Testis (tissue), 3 donors: ENCODE data around the gene PARP14. TPM values are rescaled to one million over a fixed set of nuclear protein-coding genes. Genes with fewer than 3 reads are reported as not detected.
"Not testable (repeated sequence)": the region's sequence is repeated elsewhere in the genome, so short reads cannot be mapped to it uniquely, and the experiment has no call there.

Experiments used
- DNase-seq: peaks from one replicate; pipeline ENCODE4 v3.0.0-alpha.2; 2019
- H3K27ac ChIP-seq, 2 donors: fragments of 200-600 bp; sonication (generic); one replicate each; pipeline ENCODE4 v1.5.1; 2019
- H3K27me3 ChIP-seq: fragments of 200-600 bp; sonication (generic); one replicate; pipeline ENCODE4 v1.5.1; 2019
- H3K36me3 ChIP-seq: fragments of 200-600 bp; sonication (generic); one replicate; pipeline ENCODE4 v1.5.1; 2017; ENCODE audit warnings: low read depth; ENCODE audit errors: missing control alignments
- H3K4me1 ChIP-seq: fragments of 200-600 bp; sonication (generic); one replicate; pipeline ENCODE4 v1.5.1; 2019
- H3K4me3 ChIP-seq, 2 donors: fragments of 200-600 bp; sonication (generic); one replicate each; pipeline ENCODE4 v1.5.1; 2017 to 2019
- H3K9me3 ChIP-seq: fragments of 200-600 bp; sonication (generic); one replicate; pipeline ENCODE4 v1.5.1; 2017
- POLR2A ChIP-seq: fragments of 450-650 bp; IDR thresholded peaks from one replicate; pipeline ENCODE4 v1.6.1; 2017; ENCODE audit warnings: antibody characterized with exemption, mild to moderate bottlenecking, moderate library complexity
- WGBS, 2 donors: methylation state at CpG; one replicate each; pipeline ENCODE4 v1.1.5; 2018; 5-methylcytosine and 5-hydroxymethylcytosine counted together
- intact Hi-C: fragments of 100-400 bp; cut with DNase I; formaldehyde crosslinking; loops from one replicate; pipeline ENCODE4 v1.15.1; 2023; ENCODE audit warnings: low total_unique reads
- polyA plus RNA-seq: library from polyadenylated mRNA; stranded (reverse); fragments of 350-450 nt; fragmentation: Illumina TruSeq; extraction: RNeasy Lipid Tissue Mini Kit (QIAGEN cat#74804); gene quantifications from one replicate; pipeline ENCODE4 v1.2.3, GENCODE V29; 2014; ENCODE audit warnings: low read depth, low replicate concordance; ENCODE audit not compliant: insufficient read depth
- total RNA-seq, 2 donors: library from RNA; depleted of rRNA; stranded (reverse); fragments of >200 nt; gene quantifications; one replicate each; pipeline ENCODE4 v1.2.3, GENCODE V29; 2016
- TF ChIP-seq, protein P1 (sequence below), 3 experiments: fragments of 450-650 bp in 2 of 3; fragments of 200-600 bp in 1 of 3; sonication (generic) in 1 of 3; IDR thresholded peaks; one replicate each; pipeline ENCODE4 v1.5.1; 2016 to 2019; ENCODE audit warnings: antibody characterized with exemption in 3 of 3, mild to moderate bottlenecking in 2 of 3, moderate library complexity in 1 of 3

Gene PARP14
- total and polyA plus RNA-seq, 3 donors from 2014 or later, result 8.8 to 18.2 (median 11.3) TPM

- no peaks in the 10 kb centered on the region for H3K9me3 ChIP-seq
- DNase-seq, result no peak
- H3K27ac ChIP-seq, result no peak overlapping the region
- no peak for TF ChIP-seq POLR2A
- TF ChIP-seq, protein P1, sequence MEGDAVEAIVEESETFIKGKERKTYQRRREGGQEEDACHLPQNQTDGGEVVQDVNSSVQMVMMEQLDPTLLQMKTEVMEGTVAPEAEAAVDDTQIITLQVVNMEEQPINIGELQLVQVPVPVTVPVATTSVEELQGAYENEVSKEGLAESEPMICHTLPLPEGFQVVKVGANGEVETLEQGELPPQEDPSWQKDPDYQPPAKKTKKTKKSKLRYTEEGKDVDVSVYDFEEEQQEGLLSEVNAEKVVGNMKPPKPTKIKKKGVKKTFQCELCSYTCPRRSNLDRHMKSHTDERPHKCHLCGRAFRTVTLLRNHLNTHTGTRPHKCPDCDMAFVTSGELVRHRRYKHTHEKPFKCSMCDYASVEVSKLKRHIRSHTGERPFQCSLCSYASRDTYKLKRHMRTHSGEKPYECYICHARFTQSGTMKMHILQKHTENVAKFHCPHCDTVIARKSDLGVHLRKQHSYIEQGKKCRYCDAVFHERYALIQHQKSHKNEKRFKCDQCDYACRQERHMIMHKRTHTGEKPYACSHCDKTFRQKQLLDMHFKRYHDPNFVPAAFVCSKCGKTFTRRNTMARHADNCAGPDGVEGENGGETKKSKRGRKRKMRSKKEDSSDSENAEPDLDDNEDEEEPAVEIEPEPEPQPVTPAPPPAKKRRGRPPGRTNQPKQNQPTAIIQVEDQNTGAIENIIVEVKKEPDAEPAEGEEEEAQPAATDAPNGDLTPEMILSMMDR (IDR thresholded peaks at IDR 0.05), result no peak
- WGBS, 2 donors, result 84 to 86% methylated on average over 2 of the region's 2 CpGs
- H3K36me3 ChIP-seq, result no peaks in the 10 kb centered on the region
- H3K4me1 ChIP-seq, result no peaks in the 10 kb centered on the region
- H3K4me3 ChIP-seq, result no peak overlapping the region
- intact Hi-C loops, result no loop called here
- no peaks in the 10 kb centered on the region for H3K27me3 ChIP-seq
Measured at GRCh38 chr3:122700193-122700592, 19.6 kb downstream of the PARP14 start.

DNA sequence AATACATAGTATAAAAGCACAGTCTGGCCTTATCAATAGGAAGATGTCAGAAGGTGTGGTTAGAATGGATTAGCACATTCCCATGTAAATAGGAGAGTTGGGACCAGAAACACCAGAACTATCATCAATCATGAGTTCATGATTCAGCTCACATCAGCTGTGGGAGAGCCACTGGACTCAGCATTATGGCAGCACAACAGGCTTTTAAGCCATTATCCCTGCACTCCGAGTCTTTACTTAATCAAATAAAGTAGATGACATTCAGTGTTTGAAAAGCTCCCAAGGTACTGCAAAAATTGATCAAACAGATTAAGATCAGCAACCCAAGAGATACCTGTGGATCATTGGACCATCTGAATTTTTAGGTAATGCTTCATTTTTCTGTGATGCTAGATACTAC is 24.7 kb downstream of the PARP14 start:
- TF ChIP-seq, protein P1 (IDR thresholded peaks at IDR 0.05), result no peak
- no peak for TF ChIP-seq POLR2A
- Histone ChIP-seq H3K27me3 (no peaks in the 10 kb centered on the region), H3K4me1 (no peaks in the 10 kb centered on the region), H3K27ac (no peak overlapping the region), H3K36me3 (no peaks in the 10 kb centered on the region), H3K9me3 (no peaks in the 10 kb centered on the region), H3K4me3 (no peak overlapping the region)
- DNase-seq, result no peak
- WGBS, 2 donors, result 91 to 95% methylated on average over 1 of the region's 1 CpG
- intact Hi-C loops, result no loop called here

DNA sequence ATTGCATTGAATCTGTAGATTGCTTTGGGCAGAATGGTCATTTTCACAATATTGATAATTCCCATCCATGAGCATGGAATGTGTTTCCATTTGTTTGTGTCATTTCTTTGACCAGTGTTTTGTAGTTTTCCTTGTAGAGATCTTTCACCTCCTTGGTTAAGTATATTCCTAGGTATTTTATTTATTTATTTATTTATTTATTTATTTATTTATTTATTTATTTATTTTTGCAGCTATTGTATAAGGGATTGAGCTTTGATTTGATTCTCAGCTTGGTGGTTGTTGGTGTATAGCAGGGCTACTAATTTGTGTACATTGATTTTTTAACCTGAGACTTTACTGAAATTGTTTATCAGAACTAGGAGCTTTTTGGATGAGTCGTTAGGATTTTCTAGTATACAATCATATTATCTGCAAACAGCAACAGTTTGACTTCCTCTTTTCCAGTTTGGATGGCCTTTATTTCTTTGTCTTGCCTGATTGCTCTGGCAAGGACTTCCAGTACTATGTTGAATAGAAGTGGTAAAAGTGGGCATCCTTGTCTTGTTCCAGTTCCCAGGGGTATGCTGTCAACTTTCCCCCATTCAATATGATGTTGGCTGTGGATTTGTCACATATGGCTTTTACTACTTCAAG is 30.1 kb downstream of the PARP14 start:
- H3K4me3 ChIP-seq, H3K4me1 ChIP-seq, H3K36me3 ChIP-seq, DNase-seq, H3K27me3 ChIP-seq, intact Hi-C loops, H3K9me3 ChIP-seq, H3K27ac ChIP-seq: not testable (repeated sequence)
- WGBS, 2 donors, result 97 to 100% methylated on average over 1 of the region's 1 CpG

- TF ChIP-seq, protein P1 (IDR thresholded peaks at IDR 0.05), result no peak
- TF ChIP-seq POLR2A, result no peak
- 82 to 85% methylated on average over 3 of the region's 3 CpGs for WGBS, 2 donors
- intact Hi-C loops, result no loop called here
Measured at GRCh38 chr3:122714273-122714672, 33.6 kb downstream of the PARP14 start.

GRCh38 chr3:122716667-122717066 is 36.0 kb downstream of the PARP14 start:
- no peak for TF ChIP-seq POLR2A
- TF ChIP-seq, protein P1 (IDR thresholded peaks at IDR 0.05), result no peak
- no peak for DNase-seq
- no peaks in the 10 kb centered on the region for H3K9me3 ChIP-seq
- H3K4me3 ChIP-seq, result no peak overlapping the region
- no peaks in the 10 kb centered on the region for H3K36me3 ChIP-seq
- intact Hi-C loops, result no loop called here
- 82 to 94% methylated on average over 4 of the region's 4 CpGs for WGBS, 2 donors
- no peak overlapping the region for H3K27ac ChIP-seq
- no peaks in the 10 kb centered on the region for H3K4me1 ChIP-seq
- no peaks in the 10 kb centered on the region for H3K27me3 ChIP-seq

More at GRCh38 chr3:122714273-122714672, 33.6 kb downstream of the PARP14 start:
- no peaks in the 10 kb centered on the region for H3K27me3 ChIP-seq
- no peak for DNase-seq
- H3K27ac ChIP-seq, result no peak overlapping the region
- no peaks in the 10 kb centered on the region for H3K36me3 ChIP-seq
- no peak overlapping the region for H3K4me3 ChIP-seq
- H3K9me3 ChIP-seq, result no peaks in the 10 kb centered on the region
- no peaks in the 10 kb centered on the region for H3K4me1 ChIP-seq
